NT2/D1 (cell line): ENCODE data around the gene REST.

Experiments
- DNase-seq: peaks from one replicate; pipeline ENCODE4 v3.0.0-alpha.2; 2011; ENCODE audit warnings: low read depth, low spot score
- H3K27me3 ChIP-seq: 2 replicates; pipeline ENCODE4 v1.6.0; 2011; ENCODE audit warnings: mild to moderate bottlenecking; ENCODE audit not compliant: insufficient read length, insufficient read depth
- H3K36me3 ChIP-seq: 2 replicates; pipeline ENCODE4 v1.6.1; 2011; ENCODE audit warnings: mild to moderate bottlenecking, low read length, mixed read lengths; ENCODE audit not compliant: insufficient read depth, insufficient read length
- H3K4me1 ChIP-seq: 2 replicates; pipeline ENCODE4 v1.5.1; 2011; ENCODE audit not compliant: insufficient read depth, insufficient read length
- H3K4me3 ChIP-seq: 2 replicates; pipeline ENCODE4 v1.5.1; 2011; ENCODE audit warnings: low read depth; ENCODE audit not compliant: insufficient read length
- H3K9ac ChIP-seq: 2 replicates; pipeline ENCODE4 v1.6.0; 2011; ENCODE audit warnings: low read depth; ENCODE audit not compliant: insufficient read length
- H3K9me3 ChIP-seq: 2 replicates; pipeline ENCODE4 v1.5.1; 2011; ENCODE audit warnings: mild to moderate bottlenecking, low read length; ENCODE audit not compliant: insufficient read depth
- SUZ12 ChIP-seq: IDR thresholded peaks from 2 replicates; pipeline ENCODE4 v1.6.1; 2011; ENCODE audit not compliant: insufficient read length, insufficient read depth; ENCODE audit errors: extremely low read depth
- YY1 ChIP-seq: IDR thresholded peaks from 2 replicates; pipeline ENCODE4 v1.6.1; 2011; ENCODE audit not compliant: insufficient read length, insufficient read depth
- ZNF274 ChIP-seq: IDR thresholded peaks from 2 replicates; pipeline ENCODE4 v1.6.1; 2011; ENCODE audit warnings: mild to moderate bottlenecking, low read depth, low read length

REST gene

GRCh38 chr4:56979421-56980072 is 71.8 kb downstream of the REST start:
- Histone ChIP-seq H3K36me3 (peaks cover 19% of the 10 kb centered on the region), H3K4me1 (no peaks in the 10 kb centered on the region), H3K9me3 (no peaks in the 10 kb centered on the region), H3K4me3 (peak overlapping the region; percentile 96), H3K9ac (peak overlapping the region; percentile 98), H3K27me3 (no peaks in the 10 kb centered on the region)
- TF ChIP-seq SUZ12 = no peak
- TF ChIP-seq YY1 = no peak
- no peak for TF ChIP-seq ZNF274
- DNase-seq = no peak

GRCh38 chr4:56981795-56982201 is 74.1 kb downstream of the REST start:
- no peaks in the 10 kb centered on the region for H3K27me3 ChIP-seq
- no peak for DNase-seq
- H3K9ac ChIP-seq = no peak overlapping the region
- H3K4me3 ChIP-seq = no peak overlapping the region
- H3K36me3 ChIP-seq = peaks cover 30% of the 10 kb centered on the region
- H3K4me1 ChIP-seq = no peaks in the 10 kb centered on the region
- no peaks in the 10 kb centered on the region for H3K9me3 ChIP-seq
- TF ChIP-seq YY1 = no peak
- no peak for TF ChIP-seq ZNF274
- TF ChIP-seq SUZ12 = no peak

DNA sequence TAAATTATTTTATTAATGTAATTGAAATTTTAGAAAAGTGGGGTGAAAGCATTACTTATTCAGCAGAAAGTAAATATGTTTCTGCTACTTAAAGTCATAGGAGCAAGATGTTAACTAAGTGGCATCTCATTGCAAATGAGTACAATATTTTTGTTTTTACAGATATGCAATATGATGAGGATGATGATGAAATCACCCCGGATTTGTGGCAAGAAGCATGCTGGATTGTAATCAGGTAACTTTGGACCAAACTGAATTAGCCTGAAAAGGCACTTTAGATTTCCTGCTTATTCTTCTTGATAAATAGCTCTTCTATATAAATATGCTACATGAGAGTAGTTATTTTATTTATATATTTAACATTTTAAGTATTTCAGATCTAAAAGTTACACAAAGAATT is 78.5 kb downstream of the REST start:
- no peak overlapping the region for H3K4me3 ChIP-seq
- TF ChIP-seq SUZ12 (no peak), ZNF274 (no peak), YY1 (no peak)
- H3K27me3 ChIP-seq = no peaks in the 10 kb centered on the region
- no peaks in the 10 kb centered on the region for H3K9me3 ChIP-seq
- peaks cover 60% of the 10 kb centered on the region for H3K36me3 ChIP-seq
- H3K9ac ChIP-seq = no peak overlapping the region
- DNase-seq = no peak
- H3K4me1 ChIP-seq = no peaks in the 10 kb centered on the region

- DNase-seq = no peak
- peaks cover 65% of the 10 kb centered on the region for H3K36me3 ChIP-seq
- no peaks in the 10 kb centered on the region for H3K27me3 ChIP-seq
- TF ChIP-seq YY1 (no peak), ZNF274 (no peak), SUZ12 (no peak)
- H3K9me3 ChIP-seq = no peaks in the 10 kb centered on the region
- no peaks in the 10 kb centered on the region for H3K4me1 ChIP-seq
- H3K9ac ChIP-seq = no peak overlapping the region
- H3K4me3 ChIP-seq = no peak overlapping the region
These were observed 79.3 kb downstream of the REST start for GRCh38 chr4:56986952-56987351.

DNA sequence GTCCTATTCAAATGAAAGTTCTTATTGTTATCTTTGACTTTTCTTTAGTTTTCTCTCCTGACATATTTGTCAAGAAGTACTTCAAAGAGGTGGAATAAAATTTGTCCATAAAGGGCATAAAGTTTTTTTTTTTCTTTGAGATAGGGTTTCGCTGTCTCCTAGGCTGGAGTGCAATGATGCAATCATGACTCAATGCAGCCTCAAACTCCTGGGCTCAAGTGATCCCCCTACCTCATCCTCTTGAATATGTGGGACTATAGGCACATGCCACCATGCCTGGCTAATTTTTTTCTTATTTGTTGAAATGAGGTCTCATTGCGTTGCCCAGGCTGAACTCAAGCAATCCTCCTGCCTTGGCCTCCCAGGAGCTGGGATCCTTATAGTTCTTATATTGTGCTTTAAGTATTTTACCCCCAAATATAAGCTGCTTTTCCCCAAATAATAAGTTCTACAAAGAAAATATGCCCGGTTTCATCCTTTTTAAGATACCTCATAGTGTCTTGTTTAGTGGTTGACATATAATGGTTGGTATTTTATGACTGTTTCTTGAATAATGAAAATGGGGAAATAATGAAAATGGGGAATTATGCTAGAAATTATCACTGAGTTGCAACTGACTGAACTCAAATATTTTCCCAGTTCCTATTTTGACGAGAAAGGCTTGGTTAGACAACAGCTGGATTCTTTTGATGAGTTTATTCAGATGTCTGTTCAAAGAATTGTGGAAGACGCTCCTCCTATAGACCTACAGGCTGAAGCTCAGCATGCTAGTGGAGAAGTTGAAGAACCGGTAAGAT is 82.6 kb downstream of the REST start:
- TF ChIP-seq YY1 (no peak), SUZ12 (no peak), ZNF274 (no peak)
- no peaks in the 10 kb centered on the region for H3K9me3 ChIP-seq
- no peak overlapping the region for H3K4me3 ChIP-seq
- H3K27me3 ChIP-seq = no peaks in the 10 kb centered on the region
- DNase-seq = no peak
- peaks cover 69% of the 10 kb centered on the region for H3K36me3 ChIP-seq
- no peaks in the 10 kb centered on the region for H3K4me1 ChIP-seq
- H3K9ac ChIP-seq = no peak overlapping the region

DNA sequence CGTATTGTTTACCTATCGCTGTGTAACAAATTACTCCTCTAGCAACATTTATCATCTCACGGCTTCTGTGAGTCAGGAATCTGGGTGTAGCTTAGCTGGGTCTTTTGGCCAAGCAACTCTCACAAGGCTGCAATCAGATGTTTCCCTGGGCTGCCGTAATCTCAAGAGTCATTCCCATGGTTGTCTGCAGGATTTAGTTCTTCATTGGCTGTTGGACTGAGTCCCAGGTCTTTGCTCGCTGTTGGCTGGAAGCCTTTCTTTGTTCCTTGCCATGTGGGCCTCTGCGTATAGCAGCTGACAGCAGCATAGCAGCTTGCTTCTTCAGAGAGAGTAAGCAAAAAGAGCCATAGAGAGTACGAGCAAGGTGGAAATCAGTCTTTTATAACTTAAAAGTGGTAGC is 87.8 kb downstream of the REST start:
- H3K9me3 ChIP-seq = no peaks in the 10 kb centered on the region
- TF ChIP-seq SUZ12 (no peak), YY1 (no peak), ZNF274 (no peak)
- no peaks in the 10 kb centered on the region for H3K27me3 ChIP-seq
- H3K9ac ChIP-seq = no peak overlapping the region
- DNase-seq = no peak
- H3K36me3 ChIP-seq = peaks cover 60% of the 10 kb centered on the region
- no peaks in the 10 kb centered on the region for H3K4me1 ChIP-seq
- no peak overlapping the region for H3K4me3 ChIP-seq

DNA sequence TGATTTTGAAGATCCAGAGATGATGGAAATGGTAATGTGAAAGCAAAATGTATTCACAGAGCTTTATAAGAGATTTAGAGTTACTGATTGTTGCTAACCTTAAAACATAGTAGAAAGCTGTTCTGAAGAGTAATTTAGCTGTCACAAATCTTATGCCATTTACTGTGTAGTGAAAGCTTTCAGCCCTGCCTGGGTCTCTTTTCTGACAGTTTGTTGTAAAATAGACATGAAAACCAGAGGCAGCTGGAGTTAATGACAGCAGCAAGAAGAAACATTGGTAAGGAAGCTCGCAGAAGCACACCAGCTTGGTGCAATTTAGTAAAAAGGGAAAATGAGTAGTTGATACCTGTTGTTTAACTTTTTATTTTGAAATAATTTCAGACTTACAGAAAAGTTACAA is 92.1 kb downstream of the REST start:
- H3K36me3 ChIP-seq = peaks cover 68% of the 10 kb centered on the region
- no peaks in the 10 kb centered on the region for H3K4me1 ChIP-seq

GRCh38 chr4:57013543-57014120 is 105.9 kb downstream of the REST start:
- H3K27me3 ChIP-seq = no peaks in the 10 kb centered on the region
- H3K9me3 ChIP-seq = no peaks in the 10 kb centered on the region
- no peak overlapping the region for H3K9ac ChIP-seq
- no peak overlapping the region for H3K4me3 ChIP-seq
- no peak for DNase-seq
- no peaks in the 10 kb centered on the region for H3K4me1 ChIP-seq
- peaks cover 65% of the 10 kb centered on the region for H3K36me3 ChIP-seq
- TF ChIP-seq SUZ12 (no peak), ZNF274 (no peak), YY1 (no peak)

More for the DNA sequence above, 92.1 kb downstream of the REST start:
- TF ChIP-seq ZNF274 (no peak), SUZ12 (no peak), YY1 (no peak)
- Histone ChIP-seq H3K9ac (no peak overlapping the region), H3K4me3 (no peak overlapping the region), H3K9me3 (no peaks in the 10 kb centered on the region), H3K27me3 (no peaks in the 10 kb centered on the region)
- DNase-seq = no peak
